H9 (cell line): ENCODE results near the gene UGT1A8. TPM values are rescaled to one million over a fixed set of nuclear protein-coding genes. Genes with fewer than 3 reads are reported as not detected.

Source experiments
- DNase-seq: peaks from one replicate; pipeline ENCODE4 v3.0.0-alpha.2; 2017
- H2AFZ ChIP-seq: one replicate; pipeline ENCODE4 v1.6.1; 2013; ENCODE audit warnings: mild to moderate bottlenecking, low read length, control low read depth, moderate library complexity
- H2AK5ac ChIP-seq: 2 replicates; pipeline ENCODE4 v1.6.1; 2013; ENCODE audit warnings: low read length, control low read depth, mixed read lengths; ENCODE audit not compliant: insufficient read length
- H2BK120ac ChIP-seq: one replicate; pipeline ENCODE4 v1.6.1; 2013; ENCODE audit warnings: low read depth, mild to moderate bottlenecking, low read length, control low read depth, inconsistent platforms; ENCODE audit not compliant: poor library complexity, severe bottlenecking
- H2BK12ac ChIP-seq: 2 replicates; pipeline ENCODE4 v1.6.1; 2013; ENCODE audit warnings: low read length, control low read depth, mixed read lengths, low read depth; ENCODE audit not compliant: insufficient read length
- H2BK15ac ChIP-seq: 2 replicates; pipeline ENCODE4 v1.6.1; 2013; ENCODE audit warnings: low read depth, low read length, control low read depth
- H2BK20ac ChIP-seq: one replicate; pipeline ENCODE4 v1.6.1; 2013; ENCODE audit warnings: low read depth, mild to moderate bottlenecking, low read length, control low read depth, inconsistent platforms; ENCODE audit not compliant: poor library complexity, severe bottlenecking
- H2BK5ac ChIP-seq: 2 replicates; pipeline ENCODE4 v1.6.1; 2013; ENCODE audit warnings: low read length, control low read depth, mixed read lengths; ENCODE audit not compliant: insufficient read length
- H3K14ac ChIP-seq: 2 replicates; pipeline ENCODE4 v1.6.1; 2013; ENCODE audit warnings: low read length, control low read depth; ENCODE audit not compliant: insufficient read depth
- H3K18ac ChIP-seq: 2 replicates; pipeline ENCODE4 v1.6.1; 2013; ENCODE audit warnings: low read depth, mild to moderate bottlenecking, mixed read lengths, low read length, control low read depth; ENCODE audit not compliant: insufficient read length
- H3K23ac ChIP-seq: 2 replicates; pipeline ENCODE4 v1.6.1; 2013; ENCODE audit warnings: low read length, control low read depth, mixed read lengths, low read depth; ENCODE audit not compliant: insufficient read length
- H3K23me2 ChIP-seq: 2 replicates; pipeline ENCODE4 v1.6.1; 2013; ENCODE audit warnings: low read depth, mild to moderate bottlenecking, mixed read lengths, low read length, control low read depth; ENCODE audit not compliant: insufficient read length, poor library complexity, severe bottlenecking
- H3K27ac ChIP-seq: 2 replicates; pipeline ENCODE4 v1.5.1; 2013; ENCODE audit warnings: low read length, control low read depth, mixed read lengths, low read depth; ENCODE audit not compliant: insufficient read length
- H3K27me3 ChIP-seq: 2 replicates; pipeline ENCODE4 v1.6.1; 2013; ENCODE audit warnings: low read length, control low read depth, inconsistent platforms; ENCODE audit not compliant: insufficient read depth
- H3K4ac ChIP-seq: 2 replicates; pipeline ENCODE4 v1.6.1; 2013; ENCODE audit warnings: low read depth, mild to moderate bottlenecking, control low read depth, inconsistent platforms, low read length, moderate library complexity
- H3K4me1 ChIP-seq: 2 replicates; pipeline ENCODE4 v1.6.1; 2013; ENCODE audit warnings: low read length, control low read depth, inconsistent platforms; ENCODE audit not compliant: insufficient read depth
- H3K4me2 ChIP-seq: 2 replicates; pipeline ENCODE4 v1.6.1; 2013; ENCODE audit warnings: low read length, control low read depth, mixed read lengths; ENCODE audit not compliant: insufficient read length, insufficient read depth
- H3K56ac ChIP-seq: 2 replicates; pipeline ENCODE4 v1.6.1; 2013; ENCODE audit warnings: low read depth, mild to moderate bottlenecking, mixed read lengths, low read length, control low read depth; ENCODE audit not compliant: insufficient read length
- H3K79me1 ChIP-seq: 2 replicates; pipeline ENCODE4 v1.6.1; 2013; ENCODE audit warnings: low read depth, mild to moderate bottlenecking, moderate library complexity, low read length, control low read depth, inconsistent platforms; ENCODE audit not compliant: insufficient read depth, poor library complexity, severe bottlenecking
- H3K79me2 ChIP-seq: 2 replicates; pipeline ENCODE4 v1.6.1; 2013; ENCODE audit warnings: low read length, control low read depth, inconsistent platforms; ENCODE audit not compliant: insufficient read depth
- H3K9ac ChIP-seq: 2 replicates; pipeline ENCODE4 v1.6.1; 2013; ENCODE audit warnings: low read length, control low read depth, mixed read lengths; ENCODE audit not compliant: insufficient read length; ENCODE audit errors: extremely low read depth
- H3K9me3 ChIP-seq: one replicate; pipeline ENCODE4 v1.6.1; 2013; ENCODE audit warnings: low read depth, low read length, inconsistent platforms; ENCODE audit not compliant: control insufficient read depth
- H3T11ph ChIP-seq: one replicate; pipeline ENCODE4 v1.6.1; 2013; ENCODE audit warnings: mild to moderate bottlenecking, low read length, control low read depth, inconsistent platforms
- H4K20me1 ChIP-seq: one replicate; pipeline ENCODE4 v1.6.1; 2013; ENCODE audit not compliant: control insufficient read depth, insufficient read length, insufficient read depth
- H4K5ac ChIP-seq: 2 replicates; pipeline ENCODE4 v1.6.1; 2013; ENCODE audit warnings: low read depth, mild to moderate bottlenecking, mixed read lengths, low read length, control low read depth; ENCODE audit not compliant: insufficient read length
- H4K8ac ChIP-seq: replicated peaks from 2 replicates; pipeline ENCODE4 v1.6.1; 2013; ENCODE audit warnings: low read length, control low read depth, mixed read lengths, low read depth; ENCODE audit not compliant: insufficient read length
- H4K91ac ChIP-seq: 2 replicates; pipeline ENCODE4 v1.6.1; 2013; ENCODE audit warnings: low read depth, mild to moderate bottlenecking, moderate library complexity, mixed read lengths, low read length, control low read depth; ENCODE audit not compliant: insufficient read length
- H3K27ac Mint-ChIP-seq, 3 experiments: 2 replicates in 2 of 3; 3 replicates in 1 of 3; pipeline ENCODE4 v1.8.0; 2020 to 2021; ENCODE audit warnings: mixed read lengths in 3 of 3, mild to moderate bottlenecking in 1 of 3, moderate library complexity in 1 of 3
- H3K27me3 Mint-ChIP-seq: 2 replicates; pipeline ENCODE4 v1.8.0; 2021; ENCODE audit warnings: low read depth, mild to moderate bottlenecking, moderate library complexity, mixed read lengths
- H3K36me3 Mint-ChIP-seq, 3 experiments: 2 replicates in 2 of 3; 3 replicates in 1 of 3; pipeline ENCODE4 v1.8.0; 2020 to 2021; ENCODE audit warnings: low read depth in 3 of 3, mixed read lengths in 3 of 3; ENCODE audit not compliant: insufficient read depth in 1 of 3
- H3K4me1 Mint-ChIP-seq, 2 experiments: 2 replicates each; pipeline ENCODE4 v1.8.0; 2020; ENCODE audit warnings: mixed read lengths in 2 of 2
- H3K4me3 Mint-ChIP-seq, 2 experiments: 2 replicates in 1 of 2; 3 replicates in 1 of 2; pipeline ENCODE4 v1.8.0; 2020 to 2021; ENCODE audit warnings: mild to moderate bottlenecking in 2 of 2, mixed read lengths in 2 of 2, moderate library complexity in 1 of 2
- H3K9me3 Mint-ChIP-seq, 2 experiments: 2 replicates in 1 of 2; 3 replicates in 1 of 2; pipeline ENCODE4 v1.8.0; 2020; ENCODE audit warnings: mild to moderate bottlenecking in 2 of 2, mixed read lengths in 2 of 2, moderate library complexity in 1 of 2
- WGBS: extraction: QIAGEN DNeasy Blood & Tissue Kit; methylation state at CpG from one replicate; pipeline ENCODE4 v1.1.7; 2013; ENCODE audit warnings: missing lambda C conversion rate, low lambda C conversion rate, mixed read lengths; ENCODE audit not compliant: insufficient read length; ENCODE audit errors: extremely low coverage; 5-methylcytosine and 5-hydroxymethylcytosine counted together
- total RNA-seq: library from RNA; stranded (reverse); gene quantifications from 2 replicates; pipeline ENCODE4 v1.2.1, GENCODE V29; 2021
- TF ChIP-seq, protein P1 (sequence below): fragments of 200-600 bp; sonication (generic); conservative IDR thresholded peaks from 3 replicates; pipeline ENCODE4 v1.8.0; 2021; ENCODE audit warnings: antibody characterized with exemption, mild to moderate bottlenecking

Gene UGT1A8
- total RNA-seq, 1 experiment from 2014 or later, result not detected

GRCh38 chr2:233772583-233772982 is 155.2 kb downstream of the UGT1A8 start:
- Histone ChIP-seq H3K4ac (no peak overlapping the region), H4K5ac (no peak overlapping the region), H3K27ac (no peak overlapping the region), H2AFZ (no peak overlapping the region), H2BK15ac (no peak overlapping the region), H3K18ac (no peak overlapping the region), H3T11ph (no peak overlapping the region), H3K4me2 (no peak overlapping the region), H2BK120ac (no peak overlapping the region), H4K8ac (no peak overlapping the region), H3K9ac (no peak overlapping the region), H3K56ac (no peak overlapping the region), H3K79me1 (no peaks in the 10 kb centered on the region), H3K27me3 (no peaks in the 10 kb centered on the region), H4K20me1 (no peaks in the 10 kb centered on the region), H2BK12ac (no peak overlapping the region), H2BK5ac (no peak overlapping the region), H2BK20ac (no peak overlapping the region), H4K91ac (no peak overlapping the region), H3K14ac (no peak overlapping the region), H3K9me3 (peaks cover 4% of the 10 kb centered on the region), H3K23ac (no peak overlapping the region), H3K79me2 (no peaks in the 10 kb centered on the region), H3K4me1 (peaks cover 2% of the 10 kb centered on the region; the same call in 1 of the 2 replicates), H2AK5ac (no peak overlapping the region), H3K23me2 (no peaks in the 10 kb centered on the region)
- Mint-ChIP-seq H3K36me3 (peaks cover 1 to 4% (median 3%) of the 10 kb centered on the region in 3 experiments; a peak in 4 of 7 replicates), H3K27me3 (no peaks in the 10 kb centered on the region), H3K27ac (no peak overlapping the region), H3K9me3 (peaks cover 8 to 11% of the 10 kb centered on the region in 2 experiments; a peak in 4 of 5 replicates), H3K4me3 (no peak overlapping the region), H3K4me1 (peaks cover 5 to 6% of the 10 kb centered on the region in 2 experiments; a peak in 3 of 4 replicates)
- TF ChIP-seq, protein P1, sequence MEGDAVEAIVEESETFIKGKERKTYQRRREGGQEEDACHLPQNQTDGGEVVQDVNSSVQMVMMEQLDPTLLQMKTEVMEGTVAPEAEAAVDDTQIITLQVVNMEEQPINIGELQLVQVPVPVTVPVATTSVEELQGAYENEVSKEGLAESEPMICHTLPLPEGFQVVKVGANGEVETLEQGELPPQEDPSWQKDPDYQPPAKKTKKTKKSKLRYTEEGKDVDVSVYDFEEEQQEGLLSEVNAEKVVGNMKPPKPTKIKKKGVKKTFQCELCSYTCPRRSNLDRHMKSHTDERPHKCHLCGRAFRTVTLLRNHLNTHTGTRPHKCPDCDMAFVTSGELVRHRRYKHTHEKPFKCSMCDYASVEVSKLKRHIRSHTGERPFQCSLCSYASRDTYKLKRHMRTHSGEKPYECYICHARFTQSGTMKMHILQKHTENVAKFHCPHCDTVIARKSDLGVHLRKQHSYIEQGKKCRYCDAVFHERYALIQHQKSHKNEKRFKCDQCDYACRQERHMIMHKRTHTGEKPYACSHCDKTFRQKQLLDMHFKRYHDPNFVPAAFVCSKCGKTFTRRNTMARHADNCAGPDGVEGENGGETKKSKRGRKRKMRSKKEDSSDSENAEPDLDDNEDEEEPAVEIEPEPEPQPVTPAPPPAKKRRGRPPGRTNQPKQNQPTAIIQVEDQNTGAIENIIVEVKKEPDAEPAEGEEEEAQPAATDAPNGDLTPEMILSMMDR, result no peak
- no peak for DNase-seq
- no CpG with 5 or more reads among the region's 5 CpGs for WGBS
